HG03565 (cell line): ENCODE results near the gene THRB.

ENCODE experiments used
- ATAC-seq: cut with Tn5 transposase; IDR thresholded peaks from one replicate; pipeline ENCODE4 v1.9.1; 2021; ENCODE audit warnings: mild to moderate bottlenecking, moderate library complexity; ENCODE audit not compliant: unreplicated experiment

Gene THRB

GRCh38 chr3:24513463-24513862 is 18.8 kb upstream of the THRB start:
- no peak for ATAC-seq

GRCh38 chr3:24512564-24513197 is 18.0 kb upstream of the THRB start:
- no peak for ATAC-seq

- ATAC-seq: no peak
These were observed 15.5 kb upstream of the THRB start for GRCh38 chr3:24510030-24510648.

- ATAC-seq: no peak
These were observed 13.8 kb upstream of the THRB start for GRCh38 chr3:24508423-24508839.

- ATAC-seq: no peak
These were observed 13.2 kb upstream of the THRB start for GRCh38 chr3:24507776-24508422.

- ATAC-seq: no peak
These were observed 12.5 kb upstream of the THRB start for GRCh38 chr3:24506966-24507775.

- ATAC-seq: no peak
These were observed 11.3 kb upstream of the THRB start for GRCh38 chr3:24505691-24506550.

GRCh38 chr3:24504772-24505171 is 10.1 kb upstream of the THRB start:
- no peak for ATAC-seq

GRCh38 chr3:24503616-24504113 is 9.0 kb upstream of the THRB start:
- ATAC-seq: peak; percentile 88

GRCh38 chr3:24502690-24503089 is 8.0 kb upstream of the THRB start:
- ATAC-seq: no peak

GRCh38 chr3:24500806-24501205 is 6.2 kb upstream of the THRB start:
- no peak for ATAC-seq

GRCh38 chr3:24499991-24500390 is 5.3 kb upstream of the THRB start:
- no peak for ATAC-seq

GRCh38 chr3:24498796-24499195 is 4.1 kb upstream of the THRB start:
- no peak for ATAC-seq

GRCh38 chr3:24498391-24498790 is 3.7 kb upstream of the THRB start:
- no peak for ATAC-seq

- no peak for ATAC-seq
These were observed 3.3 kb upstream of the THRB start for GRCh38 chr3:24497942-24498341.

- no peak for ATAC-seq
These were observed 2.2 kb upstream of the THRB start for GRCh38 chr3:24496529-24497482.

GRCh38 chr3:24495326-24495994 is 810 bp upstream of the THRB start:
- no peak for ATAC-seq

- ATAC-seq: no peak
These were observed 668 bp downstream of the THRB start for GRCh38 chr3:24493746-24494617.
